GM18870 (cell line): ENCODE data around the gene PSMG1.
"Not testable (repeated sequence)": the region's sequence is repeated elsewhere in the genome, so short reads cannot be mapped to it uniquely, and the experiment has no call there.

ENCODE experiments used
- ATAC-seq: cut with Tn5 transposase; IDR thresholded peaks from one replicate; pipeline ENCODE4 v1.9.1; 2021; ENCODE audit warnings: moderate library complexity; ENCODE audit not compliant: unreplicated experiment

The PSMG1 gene

DNA sequence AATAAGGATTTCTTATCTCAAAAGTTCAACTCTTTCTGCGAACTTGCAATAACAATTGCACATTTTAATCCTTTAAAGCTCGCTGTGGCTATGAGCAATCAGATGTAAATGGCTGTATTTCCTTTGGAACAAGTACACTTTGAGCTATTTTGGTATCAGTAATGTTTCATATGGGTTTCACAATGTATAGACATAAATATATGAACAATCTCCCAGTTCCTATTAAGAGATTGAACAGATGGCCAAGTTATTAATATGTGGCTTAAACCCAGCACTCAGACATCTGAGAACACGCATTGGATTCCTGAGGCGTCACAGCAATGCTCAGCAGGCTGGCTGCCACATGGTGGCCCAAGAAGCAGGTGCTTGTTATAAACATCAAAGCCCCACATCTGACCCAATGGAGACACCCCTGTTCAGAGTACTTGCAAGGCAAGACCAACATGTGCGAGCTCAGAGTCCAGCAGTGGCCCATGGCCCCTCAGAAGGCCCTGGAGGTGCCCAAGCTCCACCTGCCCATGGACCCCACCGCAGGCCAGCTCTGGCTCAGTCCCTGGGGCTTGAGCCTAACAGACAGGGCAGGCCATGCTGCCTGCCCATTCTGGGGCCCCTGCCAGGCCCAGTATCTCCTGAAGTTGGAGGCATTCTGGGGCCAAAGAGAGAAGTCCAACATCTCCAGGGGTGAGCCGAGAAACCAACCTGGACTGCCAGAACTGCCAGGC is 23.7 kb downstream of the PSMG1 start:
- ATAC-seq = no peak

DNA sequence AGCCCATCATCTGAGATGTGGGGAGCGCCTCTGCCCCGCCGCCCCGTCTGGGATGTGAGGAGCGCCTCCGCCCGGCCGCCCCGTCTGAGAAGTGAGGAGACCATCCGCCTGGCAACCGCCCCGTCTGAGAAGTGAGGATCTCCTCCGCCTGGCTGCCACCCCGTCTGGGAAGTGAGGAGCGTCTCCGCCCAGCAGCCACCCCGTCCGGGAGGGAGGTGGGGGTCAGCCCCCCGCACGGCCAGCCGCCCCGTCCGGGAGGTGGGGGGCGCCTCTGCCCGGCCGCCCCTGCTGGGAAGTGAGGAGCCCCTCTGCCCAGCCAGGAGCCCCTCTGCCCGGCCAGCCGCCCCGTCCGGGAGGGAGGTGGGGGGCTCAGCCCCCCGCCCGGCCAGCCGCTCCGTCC is 26.0 kb downstream of the PSMG1 start:
- ATAC-seq = not testable (repeated sequence)

DNA sequence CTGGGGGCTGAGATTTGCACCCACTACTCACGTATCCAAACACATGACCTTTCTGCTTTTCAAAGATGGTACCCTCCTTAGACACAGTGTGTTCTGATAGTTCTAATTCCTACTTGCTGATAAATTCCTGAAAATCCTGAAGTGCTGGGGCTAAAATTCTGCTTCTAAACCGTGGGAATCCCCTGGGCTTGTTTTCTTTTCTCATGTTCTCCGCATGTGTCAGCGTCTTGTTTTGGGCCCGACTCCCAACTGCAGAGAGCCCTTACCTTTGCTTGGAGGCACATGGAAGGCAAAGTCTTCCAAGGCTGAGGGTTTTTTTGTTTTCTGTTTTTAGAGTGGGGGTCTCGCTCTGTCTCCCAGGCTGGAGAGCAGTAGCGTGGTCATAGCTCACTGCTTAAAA is 27.2 kb downstream of the PSMG1 start:
- ATAC-seq = no peak

DNA sequence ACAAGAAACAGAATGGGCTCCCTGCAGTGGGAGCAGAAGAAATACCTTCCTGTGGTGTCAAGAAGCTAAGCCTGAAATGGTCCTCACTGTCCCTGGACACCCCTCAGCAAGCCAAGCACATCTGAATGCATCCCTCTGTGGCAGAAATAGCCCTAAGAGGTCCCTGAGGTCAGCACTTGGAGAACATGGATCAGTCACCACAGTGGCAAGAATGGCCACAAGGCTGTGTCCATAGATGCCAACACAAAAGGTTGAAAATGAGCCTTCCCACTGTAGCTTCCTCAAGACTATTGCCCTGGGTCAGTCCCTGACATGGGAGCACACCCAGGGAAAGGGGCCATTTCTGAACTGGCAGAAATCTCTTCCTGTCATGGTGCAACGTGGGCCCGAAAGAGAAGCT is 27.7 kb downstream of the PSMG1 start:
- ATAC-seq = no peak

DNA sequence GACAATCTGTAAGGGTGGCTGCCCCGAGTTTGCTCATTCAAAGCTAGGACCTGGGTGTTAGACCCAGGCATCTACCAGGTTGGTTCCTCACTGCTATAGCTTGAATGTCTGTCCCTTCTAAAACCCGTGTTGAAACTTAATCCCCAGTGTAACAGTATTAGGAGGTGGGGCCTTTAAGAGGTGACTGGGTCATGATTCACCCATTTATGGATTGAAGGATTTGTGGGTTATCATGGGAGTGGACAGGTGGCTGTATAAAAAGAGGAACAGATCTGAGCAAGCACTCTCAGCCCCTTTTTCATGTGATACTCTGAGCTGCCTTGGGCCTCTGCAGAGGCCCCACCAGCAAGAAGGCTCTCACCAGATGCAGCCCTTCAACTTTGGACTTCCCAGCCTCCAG is 29.4 kb downstream of the PSMG1 start:
- no peak for ATAC-seq

DNA sequence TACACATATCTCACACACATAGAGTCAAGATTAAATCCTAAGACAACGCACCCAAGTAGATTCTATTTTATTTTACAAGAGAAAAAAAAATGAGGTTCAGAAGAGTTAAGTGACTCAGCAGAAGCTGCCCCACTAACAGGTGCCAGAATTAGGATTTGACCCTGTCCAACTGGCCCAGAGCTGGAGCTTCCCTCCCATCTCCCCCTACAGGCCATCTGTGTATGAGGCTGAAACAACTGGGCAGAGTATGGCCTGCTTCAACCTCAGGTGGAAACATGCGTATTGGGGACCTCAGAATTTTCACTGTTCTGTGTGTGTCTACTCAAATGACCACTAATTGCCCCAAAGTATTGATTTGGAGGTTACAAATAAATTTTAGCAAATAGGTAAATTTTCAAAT is 29.9 kb downstream of the PSMG1 start:
- no peak for ATAC-seq

DNA sequence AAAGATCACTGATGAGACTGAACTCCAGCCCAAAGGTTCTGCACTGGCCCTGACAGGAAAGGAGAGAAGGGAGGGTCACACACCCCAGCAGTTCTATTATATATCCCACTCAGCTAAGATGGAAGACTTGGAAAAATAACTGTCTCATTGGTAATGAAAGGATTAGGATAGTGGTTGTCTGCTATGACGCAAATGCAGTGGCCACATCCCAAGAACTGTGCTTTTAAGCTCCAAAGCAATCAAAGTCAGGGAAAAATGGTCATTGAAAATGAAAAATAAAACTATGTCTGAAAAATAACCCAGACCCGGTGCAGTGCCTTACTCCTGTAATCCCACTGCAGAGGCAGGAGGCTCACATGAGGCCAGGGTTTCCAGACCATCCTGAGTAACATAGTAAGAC is 31.0 kb downstream of the PSMG1 start:
- no peak for ATAC-seq

DNA sequence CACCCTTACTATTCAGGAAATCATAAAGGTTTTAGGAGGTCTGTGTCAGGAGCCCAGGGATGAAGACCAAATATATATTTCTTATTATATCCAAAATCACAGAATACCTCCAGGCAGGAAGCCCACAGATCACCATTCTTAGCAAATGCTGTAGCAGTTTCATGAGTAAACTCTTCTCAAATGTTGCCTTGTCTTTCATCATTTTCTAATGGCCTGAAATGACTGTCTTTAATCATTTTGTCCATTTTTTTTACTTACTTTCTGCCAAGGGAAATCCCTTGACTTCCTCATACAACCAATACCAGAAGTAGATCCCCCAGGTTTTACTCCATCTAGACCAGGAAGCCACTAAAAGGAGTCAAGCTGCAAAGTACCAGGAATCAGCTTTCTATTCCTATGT is 32.4 kb downstream of the PSMG1 start:
- no peak for ATAC-seq

DNA sequence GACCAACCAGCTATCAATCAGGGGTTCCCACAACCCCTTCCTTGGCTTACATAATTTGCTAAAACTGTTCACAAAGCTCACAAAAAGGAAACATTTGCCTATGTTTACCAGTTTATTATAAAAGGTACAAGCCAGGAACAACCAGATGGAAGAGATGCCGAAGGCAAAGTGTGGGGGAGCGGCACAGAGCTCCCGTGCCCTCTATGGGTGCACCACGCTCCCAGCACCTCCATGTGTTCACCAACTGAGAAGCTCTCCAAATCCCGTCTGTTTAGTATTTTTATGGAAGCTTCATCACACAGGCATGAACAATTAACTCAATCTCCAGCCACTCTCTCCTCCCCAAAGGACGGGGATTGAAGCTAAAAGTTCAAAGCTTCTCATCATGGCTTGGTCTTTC is 32.9 kb downstream of the PSMG1 start:
- ATAC-seq = no peak

DNA sequence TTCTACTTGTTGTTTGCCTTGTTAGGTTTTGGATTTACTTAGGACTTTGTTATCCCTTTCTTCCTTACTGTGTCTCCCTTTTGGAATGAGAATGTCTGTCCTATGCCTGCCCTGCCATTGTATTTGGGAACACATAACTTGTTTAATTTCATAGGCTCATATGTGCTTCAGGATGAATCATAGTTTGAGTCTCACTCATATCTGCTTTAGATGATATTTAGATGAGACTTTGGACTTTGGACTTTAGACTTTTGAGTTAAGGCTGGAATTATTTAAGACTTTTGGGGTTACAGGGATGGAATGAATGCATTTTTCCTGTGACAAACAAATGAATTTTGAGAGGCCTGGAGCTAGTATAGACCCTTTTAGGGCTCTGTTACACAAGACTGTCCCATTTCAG is 33.4 kb downstream of the PSMG1 start:
- no peak for ATAC-seq

DNA sequence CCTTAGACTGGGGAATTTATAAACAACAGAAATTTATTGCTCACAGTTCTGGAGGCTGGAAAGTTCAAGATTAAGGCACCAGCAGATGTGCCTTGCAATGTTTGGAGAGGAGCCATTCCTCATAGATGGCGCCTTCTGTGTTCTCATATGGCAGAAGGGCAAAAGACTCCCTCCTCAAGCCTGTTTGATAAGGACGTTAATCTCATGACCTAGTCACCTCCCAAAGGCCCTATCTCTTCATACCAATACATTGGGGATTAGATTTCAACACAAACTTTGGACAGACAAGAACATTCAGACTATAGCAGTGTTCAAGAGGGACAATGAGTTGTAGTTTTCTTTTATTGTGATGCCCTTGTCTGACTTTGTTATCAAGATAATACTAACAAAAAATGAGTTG is 34.3 kb downstream of the PSMG1 start:
- ATAC-seq = no peak

DNA sequence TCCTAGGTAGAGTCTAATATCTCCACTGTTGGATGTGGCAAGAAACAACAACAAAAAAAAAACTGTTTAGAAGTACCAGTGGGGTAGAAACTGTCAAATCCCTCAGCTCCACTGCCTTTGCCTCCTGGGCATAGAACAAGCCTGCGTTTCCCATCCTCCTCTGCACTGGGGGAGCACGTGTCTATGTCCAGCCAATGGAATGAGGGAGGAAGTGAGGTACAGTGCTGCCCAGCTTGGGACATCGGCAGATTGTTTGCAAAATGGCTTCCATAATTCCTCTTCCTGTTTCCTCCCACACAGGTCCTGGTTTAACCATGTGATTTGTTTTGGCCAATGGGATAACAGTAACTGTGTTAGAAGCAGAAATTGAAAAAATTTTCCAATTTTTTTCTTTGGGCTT is 39.1 kb downstream of the PSMG1 start:
- ATAC-seq = no peak

DNA sequence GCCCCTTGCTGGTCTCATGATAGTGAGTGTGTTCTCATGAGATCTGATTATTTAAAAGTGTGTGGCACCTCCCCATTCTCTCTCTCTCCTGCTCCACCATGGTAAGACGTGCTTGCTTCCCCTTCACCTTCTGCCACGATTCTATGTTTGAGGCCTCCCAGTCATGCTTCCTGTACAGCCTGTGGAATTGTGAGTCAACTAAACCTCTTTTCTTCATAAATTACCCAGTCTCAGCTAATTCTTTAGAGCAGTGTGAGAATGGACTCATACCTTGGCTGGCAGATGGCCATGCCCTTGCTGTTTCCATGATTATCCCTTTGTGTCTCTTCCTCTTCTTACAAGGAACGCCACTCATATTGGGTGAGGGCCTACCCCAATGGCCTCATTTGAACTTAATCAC is 40.3 kb downstream of the PSMG1 start:
- no peak for ATAC-seq

DNA sequence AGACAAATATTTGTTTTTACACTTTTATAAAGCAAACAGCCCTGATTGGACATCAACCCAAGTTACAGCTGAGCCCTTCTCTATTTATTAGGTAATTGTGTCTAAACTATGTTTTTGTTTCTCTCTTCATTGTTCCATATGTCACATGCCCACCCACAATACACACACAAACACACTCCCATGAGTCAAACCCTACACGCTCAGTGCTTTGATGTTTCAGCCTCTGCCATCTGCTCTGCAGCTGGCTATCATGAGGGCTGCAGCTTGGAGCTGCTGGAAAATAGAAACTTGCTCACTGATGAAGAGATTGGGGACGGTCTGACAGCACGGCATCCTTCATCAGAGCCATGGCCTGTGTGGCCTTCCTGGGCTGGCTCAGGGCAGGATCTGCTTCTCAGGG is 41.7 kb downstream of the PSMG1 start:
- ATAC-seq = no peak

DNA sequence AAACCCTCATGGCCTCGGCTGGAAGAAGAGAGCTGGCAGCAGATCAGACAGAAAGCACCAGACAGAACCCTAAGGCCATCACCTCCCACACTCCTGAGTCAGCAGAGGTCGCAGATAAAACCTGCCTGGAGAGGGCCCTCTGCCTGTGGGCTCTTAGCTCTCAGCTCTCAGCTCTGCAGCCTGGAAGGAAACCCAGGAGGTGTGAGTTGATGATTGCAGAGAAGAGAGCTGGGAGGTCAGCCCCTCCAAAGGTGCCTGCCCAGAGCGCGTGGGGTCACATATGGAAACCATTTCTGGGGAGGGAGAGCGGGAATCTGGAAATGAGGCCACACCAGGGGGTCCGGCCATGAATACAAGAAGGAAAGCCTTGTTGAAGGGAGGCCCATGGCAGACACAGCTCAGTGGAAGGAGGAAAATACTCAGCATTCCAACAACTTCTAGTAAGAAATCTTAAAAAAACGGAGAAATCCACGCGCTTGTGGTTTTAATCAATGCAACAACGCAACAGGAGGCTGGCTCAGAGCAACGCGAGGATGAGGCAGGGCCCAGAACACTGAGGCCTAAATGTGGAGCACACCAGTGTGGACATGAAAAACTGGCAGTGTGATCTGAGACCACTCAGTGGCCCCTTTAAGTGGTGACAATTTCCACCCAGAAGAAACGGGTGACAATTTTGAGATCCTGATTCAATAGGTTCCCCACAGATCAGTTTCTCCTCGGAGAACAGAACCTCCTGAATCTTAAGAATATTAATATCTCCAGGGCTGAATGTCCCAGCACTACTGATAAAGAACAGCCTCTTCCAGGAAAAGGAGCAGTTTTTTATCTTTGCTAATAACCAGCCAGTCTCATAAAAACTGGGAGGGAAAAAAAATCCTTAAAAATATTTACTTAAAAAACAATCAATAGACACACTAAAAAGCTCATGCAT is 45.7 kb downstream of the PSMG1 start:
- ATAC-seq = no peak

DNA sequence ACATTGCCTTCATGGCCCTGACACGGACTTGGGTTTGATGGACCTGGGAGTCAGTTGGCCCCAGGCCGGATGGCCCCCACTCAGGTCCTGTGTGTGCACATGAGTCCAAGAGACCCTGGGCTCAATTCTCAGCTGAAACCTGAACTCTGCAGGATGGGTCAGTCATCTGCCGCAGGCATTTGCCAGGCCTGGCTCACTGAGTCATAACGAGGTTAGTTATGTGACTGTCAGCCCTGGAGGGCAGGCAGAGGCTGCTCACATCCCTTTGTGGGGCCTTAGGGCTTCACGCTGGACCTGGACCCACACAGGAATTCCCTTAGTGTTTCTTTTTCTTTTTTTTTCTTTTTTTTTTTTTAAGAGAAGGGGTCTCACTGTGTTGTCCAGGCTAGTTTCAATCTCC is 46.5 kb downstream of the PSMG1 start:
- ATAC-seq = no peak

DNA sequence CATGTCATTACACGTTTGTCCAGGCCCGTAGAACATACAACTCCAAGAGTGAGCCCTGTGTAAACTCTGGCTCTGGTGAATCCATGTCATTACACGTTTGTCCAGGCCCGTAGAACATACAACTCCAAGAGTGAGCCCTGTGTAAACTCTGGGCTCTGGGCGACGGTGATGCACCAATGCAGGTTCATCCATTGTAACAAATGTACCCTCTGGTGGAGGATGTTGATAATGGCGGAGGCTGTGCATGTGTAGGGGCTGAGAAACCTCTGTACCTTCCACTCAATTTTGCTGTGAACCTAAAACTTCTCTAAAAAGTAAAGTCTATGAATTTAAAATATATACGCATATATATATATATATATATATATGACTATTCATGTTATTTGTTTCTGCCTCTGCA is 47.1 kb downstream of the PSMG1 start:
- ATAC-seq = not testable (repeated sequence)

DNA sequence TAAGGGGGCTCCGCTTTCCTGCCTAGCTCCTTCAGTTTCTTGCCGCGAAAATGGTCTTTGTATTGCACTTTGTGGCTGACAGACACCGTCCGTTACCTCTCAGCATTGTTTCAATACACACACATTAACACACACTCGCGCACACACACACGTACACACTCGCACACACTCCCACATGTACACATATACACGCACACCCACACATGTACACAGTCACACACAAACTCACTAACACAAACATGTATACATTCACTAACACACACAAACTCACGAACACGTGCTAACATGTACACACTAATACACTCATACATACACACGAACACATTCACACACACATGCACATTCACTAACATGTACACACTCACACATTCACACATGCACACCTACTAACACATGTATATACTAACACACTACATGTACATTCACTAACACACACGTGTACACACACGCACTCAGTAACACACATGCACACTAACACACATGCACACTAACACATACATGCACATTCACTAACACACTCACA is 48.9 kb downstream of the PSMG1 start:
- no peak for ATAC-seq

DNA sequence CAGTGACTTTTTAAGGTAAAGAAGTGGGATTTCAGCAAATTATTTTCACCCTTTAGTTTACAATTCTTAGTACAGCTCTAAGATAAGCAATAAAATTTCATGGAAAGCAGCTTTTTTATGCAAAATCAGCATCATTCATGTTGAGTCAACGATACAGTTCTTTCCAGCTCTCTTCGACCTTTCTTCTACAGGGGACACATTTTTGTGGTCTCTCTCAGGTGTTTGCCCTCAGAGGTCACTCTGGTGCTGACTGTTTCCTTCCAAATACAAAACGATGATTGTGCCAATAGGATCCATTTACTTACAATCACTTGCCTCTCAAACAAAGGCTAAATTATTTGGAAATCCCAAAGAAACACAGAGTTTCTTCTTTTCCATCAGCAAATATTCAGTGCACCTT is 51.0 kb downstream of the PSMG1 start:
- ATAC-seq = no peak

DNA sequence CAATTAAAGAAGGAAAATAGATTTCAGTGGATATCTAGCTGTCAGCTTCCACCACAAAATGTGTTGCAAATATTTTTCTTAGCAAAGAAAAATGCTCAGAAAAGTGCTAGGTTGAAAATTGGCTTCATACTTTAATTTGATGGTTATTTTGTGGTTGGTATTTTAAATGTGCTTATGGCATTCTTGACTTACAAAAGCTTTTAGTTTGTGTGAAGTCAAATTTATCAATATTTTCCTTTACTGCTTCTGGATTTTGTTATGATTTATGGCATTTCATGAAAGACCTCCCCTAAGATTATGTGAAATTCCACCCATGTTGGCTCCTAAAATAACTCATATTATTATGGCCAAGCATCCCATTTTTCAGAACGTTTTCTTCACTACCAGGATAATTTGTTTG is 51.5 kb downstream of the PSMG1 start:
- no peak for ATAC-seq

DNA sequence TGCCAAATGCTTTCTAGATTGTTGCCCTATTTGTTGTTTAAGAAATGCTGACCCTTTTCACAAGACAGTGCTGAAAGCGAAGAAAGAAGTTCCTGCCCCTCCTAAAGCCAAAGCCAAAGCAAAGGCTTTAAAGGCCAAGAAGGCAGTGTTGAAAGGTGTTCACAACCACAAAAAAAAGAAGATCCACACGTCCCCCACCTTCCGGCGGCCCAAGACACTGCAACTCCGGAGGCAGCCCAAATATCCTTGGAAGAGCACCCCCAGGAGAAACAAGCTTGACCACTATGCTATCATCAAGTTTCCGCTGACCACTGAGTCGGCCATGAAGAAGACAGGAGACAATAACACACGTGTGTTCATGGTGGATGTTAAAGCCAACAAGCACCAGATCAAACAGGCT is 55.7 kb downstream of the PSMG1 start:
- ATAC-seq = no peak

DNA sequence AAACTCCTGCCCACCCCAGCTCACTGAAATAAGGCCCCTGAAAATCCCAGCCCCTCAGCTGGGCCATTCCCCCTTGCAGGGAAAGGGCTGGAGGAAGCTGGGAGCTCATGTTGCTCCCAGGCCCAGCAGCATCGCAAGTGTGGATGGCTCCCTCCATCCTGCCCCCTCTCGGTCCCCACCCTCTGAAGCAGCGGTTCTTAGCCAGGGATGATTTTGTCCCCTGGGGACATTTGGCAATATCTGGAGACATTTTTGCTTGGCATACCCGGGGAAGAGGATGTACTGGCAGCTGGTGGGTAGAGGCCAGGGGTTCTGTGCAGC is 56.8 kb downstream of the PSMG1 start:
- no peak for ATAC-seq
